WTC11 (cell line): ENCODE data around the gene ARMC8.

Source experiments
- SP1 ChIP-seq: sonication (generic); formaldehyde crosslinking; conservative IDR thresholded peaks from 2 replicates; pipeline ENCODE4 v1.8.1; 2022; ENCODE audit warnings: missing genetic modification reagents
- TF ChIP-seq, protein P1 (sequence below): sonication (generic); formaldehyde crosslinking; IDR thresholded peaks from 2 replicates; pipeline ENCODE4 v1.8.0; 2022; ENCODE audit warnings: mild to moderate bottlenecking, missing genetic modification reagents
- TF ChIP-seq, protein P2 (sequence below): sonication (generic); formaldehyde crosslinking; IDR thresholded peaks from 2 replicates; pipeline ENCODE4 v1.8.1; 2023; ENCODE audit warnings: mild to moderate bottlenecking, missing genetic modification reagents, moderate library complexity
- TF ChIP-seq, protein P3 (sequence below): fragments of 200-600 bp; IDR thresholded peaks from 2 replicates; pipeline ENCODE4 v1.8.0; 2022; ENCODE audit warnings: antibody characterized with exemption
- TF ChIP-seq, protein P4 (sequence below): sonication (generic); formaldehyde crosslinking; IDR thresholded peaks from 2 replicates; pipeline ENCODE4 v1.8.1; 2022; ENCODE audit warnings: low read depth, missing genetic modification reagents, borderline replicate concordance

DNA sequence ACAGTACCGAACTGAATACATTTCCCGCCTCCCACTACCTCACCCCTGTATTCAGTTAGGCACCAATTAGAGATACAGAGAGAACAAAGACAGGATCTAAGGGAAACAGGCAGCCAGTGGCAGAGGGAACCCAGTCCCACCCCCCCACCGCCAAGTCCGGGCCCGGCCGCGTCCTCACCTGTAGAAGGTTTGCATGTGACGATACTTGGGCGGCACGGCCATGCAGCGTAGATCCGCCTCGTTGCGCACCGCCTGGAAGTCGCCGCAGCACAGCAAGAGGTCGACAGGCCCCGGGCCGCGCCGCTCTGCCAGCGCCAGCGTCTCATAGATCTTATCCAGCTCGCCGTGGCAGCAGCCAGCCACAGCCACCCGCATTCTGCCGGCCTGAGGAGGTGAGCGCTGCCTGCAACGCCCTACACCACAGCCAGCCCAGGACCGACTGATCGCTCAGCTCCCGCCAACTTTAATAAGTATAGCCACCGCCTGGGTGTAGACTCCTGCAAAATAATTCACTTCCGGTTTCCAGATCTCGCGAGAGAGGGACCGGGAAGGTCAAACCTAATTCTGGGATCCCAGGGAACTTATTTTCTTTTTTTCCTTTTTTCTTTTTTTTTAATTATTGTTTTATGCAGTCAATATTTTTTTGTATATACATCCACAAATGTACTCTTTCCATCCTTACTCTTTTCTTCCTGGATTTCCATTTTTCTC lies 12.5 kb upstream of the ARMC8 start, which contains the start of gene DBR1:
- TF ChIP-seq SP1, result no peak
- TF ChIP-seq, protein P1, sequence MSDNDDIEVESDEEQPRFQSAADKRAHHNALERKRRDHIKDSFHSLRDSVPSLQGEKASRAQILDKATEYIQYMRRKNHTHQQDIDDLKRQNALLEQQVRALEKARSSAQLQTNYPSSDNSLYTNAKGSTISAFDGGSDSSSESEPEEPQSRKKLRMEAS (CRISPR knock-in tag), result peak; percentile 70
- TF ChIP-seq, protein P2, sequence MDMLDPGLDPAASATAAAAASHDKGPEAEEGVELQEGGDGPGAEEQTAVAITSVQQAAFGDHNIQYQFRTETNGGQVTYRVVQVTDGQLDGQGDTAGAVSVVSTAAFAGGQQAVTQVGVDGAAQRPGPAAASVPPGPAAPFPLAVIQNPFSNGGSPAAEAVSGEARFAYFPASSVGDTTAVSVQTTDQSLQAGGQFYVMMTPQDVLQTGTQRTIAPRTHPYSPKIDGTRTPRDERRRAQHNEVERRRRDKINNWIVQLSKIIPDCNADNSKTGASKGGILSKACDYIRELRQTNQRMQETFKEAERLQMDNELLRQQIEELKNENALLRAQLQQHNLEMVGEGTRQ (CRISPR knock-in tag), result no peak
- TF ChIP-seq, protein P3, sequence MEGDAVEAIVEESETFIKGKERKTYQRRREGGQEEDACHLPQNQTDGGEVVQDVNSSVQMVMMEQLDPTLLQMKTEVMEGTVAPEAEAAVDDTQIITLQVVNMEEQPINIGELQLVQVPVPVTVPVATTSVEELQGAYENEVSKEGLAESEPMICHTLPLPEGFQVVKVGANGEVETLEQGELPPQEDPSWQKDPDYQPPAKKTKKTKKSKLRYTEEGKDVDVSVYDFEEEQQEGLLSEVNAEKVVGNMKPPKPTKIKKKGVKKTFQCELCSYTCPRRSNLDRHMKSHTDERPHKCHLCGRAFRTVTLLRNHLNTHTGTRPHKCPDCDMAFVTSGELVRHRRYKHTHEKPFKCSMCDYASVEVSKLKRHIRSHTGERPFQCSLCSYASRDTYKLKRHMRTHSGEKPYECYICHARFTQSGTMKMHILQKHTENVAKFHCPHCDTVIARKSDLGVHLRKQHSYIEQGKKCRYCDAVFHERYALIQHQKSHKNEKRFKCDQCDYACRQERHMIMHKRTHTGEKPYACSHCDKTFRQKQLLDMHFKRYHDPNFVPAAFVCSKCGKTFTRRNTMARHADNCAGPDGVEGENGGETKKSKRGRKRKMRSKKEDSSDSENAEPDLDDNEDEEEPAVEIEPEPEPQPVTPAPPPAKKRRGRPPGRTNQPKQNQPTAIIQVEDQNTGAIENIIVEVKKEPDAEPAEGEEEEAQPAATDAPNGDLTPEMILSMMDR, result no peak
- TF ChIP-seq, protein P4, sequence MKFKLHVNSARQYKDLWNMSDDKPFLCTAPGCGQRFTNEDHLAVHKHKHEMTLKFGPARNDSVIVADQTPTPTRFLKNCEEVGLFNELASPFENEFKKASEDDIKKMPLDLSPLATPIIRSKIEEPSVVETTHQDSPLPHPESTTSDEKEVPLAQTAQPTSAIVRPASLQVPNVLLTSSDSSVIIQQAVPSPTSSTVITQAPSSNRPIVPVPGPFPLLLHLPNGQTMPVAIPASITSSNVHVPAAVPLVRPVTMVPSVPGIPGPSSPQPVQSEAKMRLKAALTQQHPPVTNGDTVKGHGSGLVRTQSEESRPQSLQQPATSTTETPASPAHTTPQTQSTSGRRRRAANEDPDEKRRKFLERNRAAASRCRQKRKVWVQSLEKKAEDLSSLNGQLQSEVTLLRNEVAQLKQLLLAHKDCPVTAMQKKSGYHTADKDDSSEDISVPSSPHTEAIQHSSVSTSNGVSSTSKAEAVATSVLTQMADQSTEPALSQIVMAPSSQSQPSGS, result no peak
